ENCODE data around the gene TMEM87B.

- TF ChIP-seq, protein P1, sequence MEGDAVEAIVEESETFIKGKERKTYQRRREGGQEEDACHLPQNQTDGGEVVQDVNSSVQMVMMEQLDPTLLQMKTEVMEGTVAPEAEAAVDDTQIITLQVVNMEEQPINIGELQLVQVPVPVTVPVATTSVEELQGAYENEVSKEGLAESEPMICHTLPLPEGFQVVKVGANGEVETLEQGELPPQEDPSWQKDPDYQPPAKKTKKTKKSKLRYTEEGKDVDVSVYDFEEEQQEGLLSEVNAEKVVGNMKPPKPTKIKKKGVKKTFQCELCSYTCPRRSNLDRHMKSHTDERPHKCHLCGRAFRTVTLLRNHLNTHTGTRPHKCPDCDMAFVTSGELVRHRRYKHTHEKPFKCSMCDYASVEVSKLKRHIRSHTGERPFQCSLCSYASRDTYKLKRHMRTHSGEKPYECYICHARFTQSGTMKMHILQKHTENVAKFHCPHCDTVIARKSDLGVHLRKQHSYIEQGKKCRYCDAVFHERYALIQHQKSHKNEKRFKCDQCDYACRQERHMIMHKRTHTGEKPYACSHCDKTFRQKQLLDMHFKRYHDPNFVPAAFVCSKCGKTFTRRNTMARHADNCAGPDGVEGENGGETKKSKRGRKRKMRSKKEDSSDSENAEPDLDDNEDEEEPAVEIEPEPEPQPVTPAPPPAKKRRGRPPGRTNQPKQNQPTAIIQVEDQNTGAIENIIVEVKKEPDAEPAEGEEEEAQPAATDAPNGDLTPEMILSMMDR (IDR thresholded peaks at IDR 0.05 in 8 of 11, conservative IDR thresholded peaks at IDR 0.05 in 3 of 11) = no peak
- TF ChIP-seq POLR2A (IDR thresholded peaks at IDR 0.05) = no peak
Measured at GRCh38 chr2:112092286-112093041, 37.4 kb downstream of the TMEM87B start.
